Activated naive CD8-positive, alpha-beta T cell treated with anti-CD3 and anti-CD28 coated beads, Interleukin-2, amount 50 U/mL, for 24 hours (primary cell): ENCODE measurements around the gene BTBD10.
"Not testable (repeated sequence)": the region's sequence is repeated elsewhere in the genome, so short reads cannot be mapped to it uniquely, and the experiment has no call there.

Experiments
- ATAC-seq: fragments of 150-1000 bp; cut with Tn5 transposase; one replicate; pipeline ENCODE4 v1.10.0; 2021
- DNase-seq: peaks from one replicate; pipeline ENCODE4 v3.0.0; 2021
- H3K27ac Mint-ChIP-seq: one replicate; pipeline ENCODE4 v1.8.0; 2021; ENCODE audit warnings: mild to moderate bottlenecking, mixed read lengths
- H3K27me3 Mint-ChIP-seq: one replicate; pipeline ENCODE4 v1.8.0; 2021; ENCODE audit warnings: mixed read lengths
- H3K36me3 Mint-ChIP-seq: one replicate; pipeline ENCODE4 v1.8.0; 2021; ENCODE audit warnings: low read depth, mixed read lengths
- H3K4me1 Mint-ChIP-seq: one replicate; pipeline ENCODE4 v1.8.0; 2021; ENCODE audit warnings: mixed read lengths
- H3K4me3 Mint-ChIP-seq: one replicate; pipeline ENCODE4 v1.8.0; 2021; ENCODE audit warnings: mild to moderate bottlenecking, moderate library complexity, mixed read lengths
- H3K9me3 Mint-ChIP-seq: one replicate; pipeline ENCODE4 v1.8.0; 2021; ENCODE audit warnings: mixed read lengths

BTBD10 gene

DNA sequence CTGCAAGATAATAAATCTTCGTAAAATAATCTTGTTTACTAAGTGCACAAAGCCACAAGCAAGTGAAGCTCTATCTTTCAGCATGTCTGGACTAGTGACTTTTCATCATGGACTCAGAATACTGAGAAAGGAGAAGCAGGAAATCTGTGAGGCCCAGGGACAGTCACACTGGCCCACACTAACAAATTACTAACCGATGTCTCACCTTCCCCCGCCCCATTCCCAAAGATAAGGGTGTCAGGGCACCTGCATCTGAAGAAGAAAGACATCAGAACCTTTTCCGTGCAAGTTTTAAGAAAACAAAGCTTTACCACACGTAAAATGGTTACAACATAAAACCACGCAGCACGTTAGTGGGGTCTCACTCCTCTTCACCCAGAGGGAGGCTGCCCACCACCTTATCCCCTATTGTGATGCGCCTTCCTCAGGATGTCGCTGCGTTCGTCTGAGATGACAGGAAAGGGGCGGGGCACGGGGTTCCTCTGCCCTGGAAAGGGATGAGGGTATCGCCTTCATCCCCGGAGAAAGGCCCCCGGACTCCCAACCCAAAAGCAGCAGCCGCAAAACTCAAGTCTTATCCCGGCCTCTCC is 616 bp downstream of the BTBD10 start:
- peak overlapping the region; percentile 96 for H3K27ac Mint-ChIP-seq
- peak overlapping the region; percentile 97 for H3K4me3 Mint-ChIP-seq
- ATAC-seq (peak; percentile 50), DNase-seq (peak; percentile 69)
- H3K36me3 Mint-ChIP-seq = peaks cover 6% of the 10 kb centered on the region
- no peaks in the 10 kb centered on the region for H3K9me3 Mint-ChIP-seq
- peaks cover 39% of the 10 kb centered on the region for H3K4me1 Mint-ChIP-seq
- no peaks in the 10 kb centered on the region for H3K27me3 Mint-ChIP-seq

DNA sequence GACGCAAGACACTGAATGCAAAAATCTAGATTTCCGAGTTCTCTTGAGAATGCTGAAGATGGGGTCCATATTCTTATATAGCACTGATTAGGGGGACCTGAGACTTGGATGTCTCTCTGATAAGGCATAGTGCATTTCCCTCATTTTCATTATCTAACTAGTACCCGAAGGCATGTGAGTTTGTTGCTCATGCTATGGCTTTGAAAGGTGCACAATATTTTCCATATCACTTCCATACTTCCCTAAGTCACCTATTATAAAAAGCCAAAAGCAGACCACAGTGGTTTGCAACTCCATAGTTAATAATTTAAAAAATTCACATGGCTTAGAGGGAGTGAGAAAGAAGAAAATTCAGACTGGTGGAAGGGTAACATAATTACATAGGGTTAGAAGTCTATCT is 1.7 kb downstream of the BTBD10 start:
- no peak overlapping the region for H3K27ac Mint-ChIP-seq
- no peaks in the 10 kb centered on the region for H3K27me3 Mint-ChIP-seq
- H3K4me3 Mint-ChIP-seq = peak overlapping the region; percentile 97
- H3K9me3 Mint-ChIP-seq = no peaks in the 10 kb centered on the region
- H3K36me3 Mint-ChIP-seq = peaks cover 6% of the 10 kb centered on the region
- ATAC-seq (no peak), DNase-seq (no peak)
- H3K4me1 Mint-ChIP-seq = peaks cover 39% of the 10 kb centered on the region

DNA sequence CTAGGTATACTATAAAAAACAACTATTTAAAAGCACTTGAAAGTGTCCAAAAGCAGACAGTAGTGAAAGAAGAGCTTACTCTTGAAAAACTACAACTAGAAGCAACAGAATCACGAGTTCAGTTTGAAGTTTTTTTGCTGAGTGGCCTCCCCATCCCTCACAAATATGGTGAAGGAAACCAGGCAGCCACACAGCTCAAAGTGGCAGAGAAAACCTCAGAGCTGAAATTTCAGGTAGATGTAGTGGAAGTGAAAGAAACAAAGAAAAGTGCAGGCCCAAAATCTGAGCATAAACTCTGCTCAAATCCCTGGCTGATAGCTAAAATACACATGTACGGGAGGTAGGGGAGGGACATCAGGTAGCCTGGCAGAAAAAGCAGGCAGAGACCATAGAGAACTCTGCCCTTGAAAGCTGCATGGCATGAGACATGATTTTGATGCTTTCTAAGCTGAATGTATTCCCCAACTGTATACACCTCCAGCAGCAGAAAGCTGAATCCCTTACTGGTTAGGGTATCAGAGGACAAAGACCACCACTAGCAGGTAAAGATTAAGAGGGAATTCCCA is 12.1 kb downstream of the BTBD10 start:
- H3K27ac Mint-ChIP-seq = no peak overlapping the region
- ATAC-seq = no peak
- H3K27me3 Mint-ChIP-seq = no peaks in the 10 kb centered on the region
- no peak overlapping the region for H3K4me3 Mint-ChIP-seq
- H3K4me1 Mint-ChIP-seq = peaks cover 34% of the 10 kb centered on the region
- H3K9me3 Mint-ChIP-seq = no peaks in the 10 kb centered on the region
- DNase-seq = no peak
- peaks cover 27% of the 10 kb centered on the region for H3K36me3 Mint-ChIP-seq

DNA sequence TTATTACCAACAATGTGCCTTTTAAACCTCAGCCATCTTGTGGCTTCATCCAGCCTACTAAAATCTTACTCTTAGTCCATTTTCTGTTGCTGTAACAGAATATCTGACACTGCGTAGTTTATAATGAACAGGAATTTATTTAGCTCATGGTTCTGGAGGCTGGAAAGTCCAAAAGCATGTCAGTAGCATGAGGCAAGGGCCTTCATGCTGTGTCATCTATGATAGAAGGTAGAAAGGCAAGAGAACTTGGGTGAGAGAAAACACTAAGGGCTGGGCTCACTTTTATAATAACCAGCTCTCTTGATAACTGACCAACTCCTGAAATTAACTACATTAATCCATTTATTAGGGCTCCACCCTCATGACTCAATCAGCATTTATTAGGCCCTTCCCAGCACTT is 13.5 kb downstream of the BTBD10 start:
- Mint-ChIP-seq H3K9me3 (no peaks in the 10 kb centered on the region), H3K4me3 (no peak overlapping the region), H3K27me3 (no peaks in the 10 kb centered on the region), H3K27ac (no peak overlapping the region), H3K4me1 (peaks cover 41% of the 10 kb centered on the region), H3K36me3 (peaks cover 24% of the 10 kb centered on the region)
- ATAC-seq (no peak), DNase-seq (no peak)

DNA sequence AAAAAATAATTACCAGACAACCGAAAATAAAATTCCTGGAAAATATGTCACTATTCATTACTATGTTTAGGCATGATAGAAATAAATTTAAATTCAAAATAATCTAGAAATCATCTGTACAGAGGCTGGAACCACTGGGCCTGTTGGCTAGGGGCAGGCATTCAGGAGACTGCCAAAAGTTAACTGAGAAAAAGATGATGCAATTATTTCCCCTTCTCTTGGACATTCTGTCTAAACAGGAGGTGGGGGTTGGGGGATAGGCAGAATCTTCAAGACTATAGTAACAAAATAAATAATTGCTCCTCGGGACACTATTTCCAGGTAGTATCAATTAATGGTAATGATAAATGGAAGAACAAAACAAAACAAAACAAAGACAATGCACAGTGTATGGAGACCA is 14.1 kb downstream of the BTBD10 start:
- H3K4me3 Mint-ChIP-seq = no peak overlapping the region
- peaks cover 21% of the 10 kb centered on the region for H3K36me3 Mint-ChIP-seq
- no peak overlapping the region for H3K27ac Mint-ChIP-seq
- no peak for ATAC-seq
- DNase-seq = no peak
- no peaks in the 10 kb centered on the region for H3K27me3 Mint-ChIP-seq
- no peaks in the 10 kb centered on the region for H3K9me3 Mint-ChIP-seq
- H3K4me1 Mint-ChIP-seq = peaks cover 44% of the 10 kb centered on the region

DNA sequence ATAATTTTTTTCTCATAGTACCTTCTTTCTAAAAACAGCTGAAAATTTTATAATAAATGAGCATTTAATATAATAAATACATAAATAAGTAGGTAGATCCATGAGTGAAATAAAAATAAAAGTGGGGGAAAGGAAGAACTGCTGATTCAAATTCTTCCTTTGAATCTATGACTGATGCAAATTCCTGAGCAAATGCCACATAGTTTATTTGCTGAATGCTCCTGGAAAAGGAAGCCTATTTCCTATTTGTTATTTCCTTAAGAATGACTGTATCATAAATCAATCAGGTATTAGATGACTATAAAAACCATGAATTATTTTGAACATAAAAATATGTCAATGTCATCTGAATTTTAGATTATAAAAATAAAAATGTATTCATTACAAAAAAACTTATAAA is 16.6 kb downstream of the BTBD10 start:
- Mint-ChIP-seq H3K36me3 (peaks cover 8% of the 10 kb centered on the region), H3K4me3 (no peak overlapping the region), H3K9me3 (no peaks in the 10 kb centered on the region), H3K27ac (no peak overlapping the region), H3K27me3 (no peaks in the 10 kb centered on the region), H3K4me1 (peaks cover 40% of the 10 kb centered on the region)
- ATAC-seq (no peak), DNase-seq (no peak)

DNA sequence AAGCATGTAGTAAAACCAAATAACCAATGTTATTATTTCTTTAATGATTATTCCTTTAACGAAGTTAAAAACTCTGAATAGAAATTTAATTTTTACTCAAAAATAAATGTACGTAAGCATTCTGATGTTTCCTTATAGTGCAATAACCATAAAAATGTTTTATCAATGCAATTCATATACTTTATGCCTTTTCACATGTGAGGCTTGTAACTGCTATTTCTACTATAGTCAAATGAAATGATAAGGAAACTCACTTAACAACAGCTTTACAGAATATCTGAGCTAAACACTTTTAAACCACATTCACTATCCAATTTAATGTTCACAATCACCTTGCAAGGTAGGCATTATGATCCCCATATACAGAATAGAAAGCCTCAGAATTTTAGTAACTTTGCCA is 17.4 kb downstream of the BTBD10 start:
- Mint-ChIP-seq H3K27me3 (no peaks in the 10 kb centered on the region), H3K9me3 (no peaks in the 10 kb centered on the region), H3K27ac (no peak overlapping the region), H3K4me1 (peaks cover 33% of the 10 kb centered on the region), H3K4me3 (no peak overlapping the region), H3K36me3 (peaks cover 5% of the 10 kb centered on the region)
- DNase-seq (no peak), ATAC-seq (no peak)

DNA sequence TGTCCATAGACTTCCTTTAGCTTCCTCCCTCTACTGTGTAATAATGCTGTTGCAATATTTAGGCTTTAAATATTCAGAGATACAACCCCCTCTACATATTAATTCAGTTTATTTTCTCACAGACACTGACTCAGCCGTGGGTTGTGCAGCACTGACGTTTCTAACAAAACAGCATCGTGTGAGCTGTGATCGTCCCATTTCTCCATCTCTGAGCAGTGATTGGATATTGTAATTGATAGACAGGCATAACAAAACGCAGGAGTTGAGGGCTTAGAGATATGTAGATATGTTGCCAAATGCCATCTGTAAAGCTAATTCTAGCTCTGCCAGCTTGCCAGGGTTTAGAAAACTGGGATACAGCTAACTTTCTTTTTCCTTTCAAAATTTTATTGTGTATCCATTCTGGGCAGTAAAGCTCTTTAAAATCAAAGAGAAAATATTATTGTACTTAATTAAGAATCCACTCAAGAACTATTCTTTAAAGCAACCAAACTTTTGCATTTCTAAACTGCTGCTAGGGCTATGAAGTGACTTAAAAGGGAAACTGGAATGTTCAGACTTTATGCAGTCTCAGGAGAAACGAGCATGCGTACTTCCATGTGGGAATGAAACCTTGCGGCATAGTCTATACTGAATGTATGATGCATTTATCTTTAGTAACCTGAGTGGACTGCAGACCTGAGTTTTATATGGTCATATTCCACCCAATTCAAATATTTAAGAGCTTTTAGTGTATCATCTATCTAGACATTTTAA is 22.7 kb downstream of the BTBD10 start:
- Mint-ChIP-seq H3K27me3 (no peaks in the 10 kb centered on the region), H3K9me3 (peaks cover 4% of the 10 kb centered on the region)
- peak; percentile 15 for ATAC-seq

DNA sequence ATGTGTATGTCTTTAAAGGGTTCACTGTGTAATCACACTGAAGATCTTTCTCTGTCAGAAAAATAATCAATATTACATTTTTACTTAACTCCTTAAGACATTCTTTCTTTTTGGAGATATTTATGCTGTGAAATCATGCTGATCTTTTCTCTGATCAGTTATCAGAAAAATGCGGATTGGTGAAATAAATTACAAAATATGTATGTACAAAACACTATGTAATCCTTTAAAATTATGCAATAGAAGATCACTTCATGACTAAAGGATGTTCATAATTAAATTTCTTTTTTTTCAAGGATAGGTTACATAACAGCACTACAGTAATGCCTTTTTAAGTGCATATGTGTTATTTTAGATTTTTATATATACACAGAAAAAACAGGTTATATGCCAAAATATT is 24.7 kb downstream of the BTBD10 start:
- DNase-seq (no peak), ATAC-seq (no peak)
- Mint-ChIP-seq H3K4me1 (peaks cover 27% of the 10 kb centered on the region), H3K9me3 (peaks cover 4% of the 10 kb centered on the region), H3K36me3 (peaks cover 10% of the 10 kb centered on the region), H3K27me3 (no peaks in the 10 kb centered on the region), H3K27ac (no peak overlapping the region), H3K4me3 (no peak overlapping the region)

More for the DNA sequence above, 22.7 kb downstream of the BTBD10 start:
- H3K4me3 Mint-ChIP-seq = no peak overlapping the region
- peaks cover 29% of the 10 kb centered on the region for H3K4me1 Mint-ChIP-seq
- peaks cover 7% of the 10 kb centered on the region for H3K36me3 Mint-ChIP-seq
- DNase-seq = no peak
- H3K27ac Mint-ChIP-seq = no peak overlapping the region

DNA sequence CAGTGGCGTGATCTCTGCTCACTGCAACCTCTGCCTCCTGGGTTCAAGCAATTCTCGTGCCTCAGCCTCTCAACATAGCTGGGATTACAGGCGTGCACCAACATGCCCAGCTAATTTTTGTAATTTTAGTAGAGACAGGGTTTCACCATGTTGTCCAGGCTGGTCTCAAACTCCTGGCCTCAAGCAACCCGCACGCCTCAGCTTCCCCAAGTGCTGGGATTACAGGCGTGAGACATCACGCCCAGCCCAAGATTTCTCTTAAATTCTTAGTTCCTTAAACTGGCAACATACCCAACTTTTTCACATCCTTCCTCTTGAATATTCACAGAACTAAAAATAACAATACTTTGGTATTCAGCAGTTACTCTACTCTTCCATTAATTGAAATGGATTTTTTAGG is 26.2 kb downstream of the BTBD10 start:
- H3K4me3 Mint-ChIP-seq, H3K27ac Mint-ChIP-seq, ATAC-seq, H3K27me3 Mint-ChIP-seq, DNase-seq, H3K9me3 Mint-ChIP-seq, H3K36me3 Mint-ChIP-seq: not testable (repeated sequence)
- H3K4me1 Mint-ChIP-seq = peaks cover 30% of the 10 kb centered on the region

DNA sequence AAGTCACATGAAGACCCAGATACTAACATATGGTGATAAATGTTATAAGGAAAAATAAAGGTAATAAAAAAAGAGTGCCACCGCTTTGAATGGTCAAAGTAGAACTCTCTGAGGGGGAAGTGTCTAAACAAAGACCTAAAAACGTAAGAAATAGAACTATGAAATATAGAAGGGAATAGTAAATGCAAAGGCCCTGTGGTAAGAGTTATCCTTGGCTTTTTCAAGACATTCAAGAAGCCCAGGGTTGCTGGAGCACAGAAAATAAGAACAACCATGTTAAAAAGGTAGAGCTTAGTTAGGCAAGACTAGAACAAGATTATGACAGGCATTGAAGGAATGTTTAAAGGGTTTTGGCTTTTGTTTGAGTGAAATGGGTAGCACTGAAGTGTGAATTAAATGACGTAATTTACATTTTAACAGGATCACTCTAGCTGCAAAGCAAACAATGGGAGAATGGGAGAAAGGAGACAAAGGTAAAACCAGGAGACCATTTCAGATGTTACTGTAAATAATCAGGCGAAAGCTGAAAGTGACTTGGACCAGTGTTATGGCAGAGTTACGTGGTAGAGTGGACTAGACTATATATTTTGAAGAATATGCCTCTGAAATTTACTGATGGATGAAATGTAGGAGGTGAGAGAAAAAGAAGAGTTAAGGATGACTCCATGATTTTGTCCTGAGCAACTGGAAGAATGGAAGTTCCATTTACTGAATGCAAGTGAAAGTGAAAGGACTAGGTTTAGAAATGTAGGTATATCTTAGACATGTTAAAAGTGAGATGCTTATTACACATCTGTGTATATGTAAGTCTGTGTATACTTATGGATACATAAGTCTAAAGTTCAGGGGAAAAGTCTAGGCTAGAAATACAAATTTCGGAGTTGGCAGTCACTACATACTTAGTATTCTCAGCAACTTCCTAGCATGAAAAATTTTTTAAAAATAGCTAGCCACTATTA is 28.5 kb downstream of the BTBD10 start:
- ATAC-seq = no peak
- Mint-ChIP-seq H3K36me3 (peaks cover 21% of the 10 kb centered on the region), H3K9me3 (peaks cover 10% of the 10 kb centered on the region), H3K27ac (no peak overlapping the region), H3K4me3 (no peak overlapping the region), H3K4me1 (peaks cover 27% of the 10 kb centered on the region), H3K27me3 (no peaks in the 10 kb centered on the region)
- no peak for DNase-seq

DNA sequence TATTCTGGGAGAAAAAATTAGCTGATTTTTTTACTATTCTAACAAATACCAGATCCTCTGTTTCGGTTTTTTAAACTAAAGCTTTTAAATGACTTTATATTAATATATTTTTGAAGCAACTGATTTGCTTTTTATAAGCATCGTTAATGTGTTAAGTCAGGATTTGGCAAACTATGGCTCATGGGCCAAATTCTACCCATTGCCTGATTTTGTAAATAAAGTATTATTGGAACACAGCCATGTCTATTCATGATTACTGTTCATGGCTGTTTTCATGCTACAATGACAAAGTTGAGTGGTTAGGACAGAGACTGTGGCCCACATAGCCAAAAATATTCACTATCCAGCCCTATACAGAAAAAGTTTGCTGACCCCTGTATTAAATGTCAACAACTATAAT is 29.6 kb downstream of the BTBD10 start:
- Mint-ChIP-seq H3K27me3 (no peaks in the 10 kb centered on the region), H3K36me3 (peaks cover 27% of the 10 kb centered on the region), H3K4me1 (peaks cover 30% of the 10 kb centered on the region), H3K4me3 (no peak overlapping the region), H3K9me3 (peaks cover 19% of the 10 kb centered on the region), H3K27ac (no peak overlapping the region)
- no peak for ATAC-seq
- DNase-seq = no peak

DNA sequence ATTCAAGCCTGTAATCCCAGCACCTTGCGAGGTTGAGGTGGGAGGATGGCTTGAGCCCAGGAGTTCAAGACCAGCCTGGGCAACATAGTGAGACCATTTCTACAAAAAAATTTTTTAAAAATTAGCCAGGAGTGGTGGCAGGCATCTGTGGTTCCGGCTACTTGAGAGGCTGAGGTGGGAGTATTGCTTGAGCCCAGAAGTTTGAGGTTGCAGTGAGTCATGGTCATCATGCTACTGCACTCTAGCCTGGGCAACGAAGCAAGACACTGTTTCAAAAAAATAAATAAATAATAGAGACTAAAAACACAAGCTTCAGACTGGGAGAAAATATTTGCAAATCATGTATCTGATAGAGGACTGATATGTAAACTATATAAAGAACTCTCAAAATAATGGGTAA is 33.2 kb downstream of the BTBD10 start:
- H3K4me3 Mint-ChIP-seq = no peak overlapping the region
- DNase-seq (no peak), ATAC-seq (no peak)
- H3K36me3 Mint-ChIP-seq = peaks cover 41% of the 10 kb centered on the region
- peaks cover 33% of the 10 kb centered on the region for H3K9me3 Mint-ChIP-seq
- H3K27me3 Mint-ChIP-seq = no peaks in the 10 kb centered on the region
- peaks cover 28% of the 10 kb centered on the region for H3K4me1 Mint-ChIP-seq
- H3K27ac Mint-ChIP-seq = no peak overlapping the region

DNA sequence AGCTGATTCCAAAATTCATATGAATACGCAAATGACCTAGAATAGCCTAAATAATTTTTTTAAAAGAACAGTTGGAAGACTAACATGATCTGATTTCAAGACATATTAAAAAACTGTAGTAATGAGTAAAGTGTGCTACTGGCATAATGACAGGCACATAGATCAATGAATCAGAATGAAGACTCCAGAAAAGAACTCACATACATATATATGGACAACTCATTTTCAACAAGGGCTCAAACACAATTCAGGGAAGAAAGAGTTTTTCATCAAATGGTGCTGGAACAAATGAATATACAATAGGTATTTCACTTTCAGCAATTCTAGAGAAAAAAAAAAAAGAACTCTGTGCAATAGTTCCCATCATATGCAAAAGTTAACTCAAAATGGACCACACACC is 33.7 kb downstream of the BTBD10 start:
- Mint-ChIP-seq H3K4me3 (no peak overlapping the region), H3K27me3 (no peaks in the 10 kb centered on the region), H3K4me1 (peaks cover 29% of the 10 kb centered on the region), H3K27ac (no peak overlapping the region), H3K9me3 (peaks cover 33% of the 10 kb centered on the region), H3K36me3 (peaks cover 43% of the 10 kb centered on the region)
- ATAC-seq (no peak), DNase-seq (no peak)
